Sigmoid colon (tissue), 7 donors: ENCODE results near the gene DEGS2. TPM values are rescaled to one million over a fixed set of nuclear protein-coding genes. Genes with fewer than 3 reads are reported as not detected.

Experiments
- DNase-seq: peaks from one replicate; pipeline ENCODE4 v3.0.0-alpha.2; 2019
- H3K27ac ChIP-seq, 4 donors: fragments of 200-600 bp; sonication (generic); one replicate each; pipeline ENCODE4 v1.5.1; 2016 to 2019; ENCODE audit warnings: mild to moderate bottlenecking in 1 of 4
- H3K27me3 ChIP-seq, 3 donors: fragments of 200-600 bp; sonication (generic); one replicate each; pipeline ENCODE4 v1.5.1; 2019; ENCODE audit warnings: mild to moderate bottlenecking in 1 of 3
- H3K36me3 ChIP-seq, 4 donors: fragments of 200-600 bp; sonication (generic); one replicate each; pipeline ENCODE4 v1.5.1; 2016 to 2019
- H3K4me1 ChIP-seq, 4 donors: fragments of 200-600 bp; sonication (generic); one replicate each; pipeline ENCODE4 v1.5.1; 2017 to 2019
- H3K4me3 ChIP-seq, 4 donors: fragments of 200-600 bp; sonication (generic); one replicate each; pipeline ENCODE4 v1.5.1; 2017 to 2019; ENCODE audit warnings: mild to moderate bottlenecking in 2 of 4, moderate library complexity in 1 of 4
- H3K9me3 ChIP-seq, 4 donors: fragments of 200-600 bp in 3 of 4; sonication (generic) in 3 of 4; one replicate each; pipeline versions ENCODE4 v1.5.1 to v1.6.1; 2013 to 2019
- EP300 ChIP-seq, 4 donors: sonication (generic); formaldehyde crosslinking; IDR thresholded peaks; one replicate each; pipeline ENCODE4 v1.6.1; 2017; ENCODE audit warnings: antibody characterized with exemption in 4 of 4
- POLR2A ChIP-seq, 2 donors: fragments of 450-650 bp; IDR thresholded peaks; one replicate each; pipeline ENCODE4 v1.6.1; 2016; ENCODE audit warnings: antibody characterized with exemption in 2 of 2, mild to moderate bottlenecking in 2 of 2, moderate library complexity in 2 of 2
- POLR2AphosphoS5 ChIP-seq, 4 donors: sonication (generic); formaldehyde crosslinking; IDR thresholded peaks; one replicate each; pipeline ENCODE4 v1.6.1; 2017; ENCODE audit warnings: antibody characterized with exemption in 4 of 4
- WGBS, 2 donors: extraction: QIAGEN DNeasy Blood & Tissue Kit; methylation state at CpG; one replicate each; pipeline ENCODE4 v1.1.7; 2013; 5-methylcytosine and 5-hydroxymethylcytosine counted together
- intact Hi-C: fragments of 100-400 bp; cut with DNase I; formaldehyde crosslinking; loops from one replicate; pipeline ENCODE4 v1.15.1; 2023
- polyA plus RNA-seq, 3 donors: library from polyadenylated mRNA; stranded (reverse); fragments of 200-250 nt; gene quantifications; one replicate each; pipeline ENCODE4 v1.2.3, GENCODE V29; 2013
- total RNA-seq, 4 donors: library from RNA; depleted of rRNA; stranded (reverse); fragments of >200 nt; gene quantifications; one replicate each; pipeline ENCODE4 v1.1.0, GENCODE V29; 2016
- TF ChIP-seq, protein P1 (sequence below), 4 experiments: fragments of 450-650 bp in 3 of 4; fragments of 200-600 bp in 1 of 4; IDR thresholded peaks; one replicate each; pipeline ENCODE4 v1.5.1; 2016 to 2019; ENCODE audit warnings: antibody characterized with exemption in 4 of 4, mild to moderate bottlenecking in 3 of 4, moderate library complexity in 2 of 4
- donor health status: healthy with polysubstance abuse.
- donor health status: Bipolar disorder and iron deficiency.
- donor health status: healthy.

The DEGS2 gene
- total and polyA plus RNA-seq, 7 donors, result under 0.01 to 11.9 (median 0.54) TPM

DNA sequence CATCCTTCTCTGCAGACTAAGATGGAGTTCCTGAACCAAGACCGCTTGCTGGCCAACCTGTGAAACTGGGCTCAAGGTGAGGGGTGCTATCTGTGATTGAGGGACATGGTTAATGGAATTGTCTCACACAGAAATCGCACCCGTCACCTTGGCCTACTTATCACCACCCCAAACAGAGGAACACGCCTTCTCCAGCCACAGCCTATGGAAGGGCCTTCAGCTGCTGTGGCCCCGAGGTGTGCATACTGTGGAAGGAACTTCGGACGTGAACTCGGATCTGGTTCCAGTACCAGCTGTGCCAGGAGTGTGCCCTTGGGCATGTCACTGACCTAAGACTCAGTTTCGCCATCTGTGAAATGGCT is 49.9 kb downstream of the DEGS2 start:
- H3K36me3 ChIP-seq, result no peaks in the 10 kb centered on the region
- 94% methylated on average over 9 of the region's 9 CpGs for WGBS, 2 donors
- no peaks in the 10 kb centered on the region for H3K27me3 ChIP-seq
- no peaks in the 10 kb centered on the region for H3K9me3 ChIP-seq
- peaks cover 0 to 55% (median 39%) of the 10 kb centered on the region in 4 donors for H3K4me1 ChIP-seq
- H3K27ac ChIP-seq, result no peak overlapping the region
- H3K4me3 ChIP-seq, result no peak overlapping the region
- intact Hi-C loops, result loop anchor here (5.0 kb wide), 2 partner anchors 52 to 83 kb away; no protein-coding TSS in a partner anchor
- TF ChIP-seq POLR2AphosphoS5 (IDR thresholded peaks at IDR 0.05) (no peak), EP300 (IDR thresholded peaks at IDR 0.05) (no peak), POLR2A (IDR thresholded peaks at IDR 0.05) (no peak)
- TF ChIP-seq, protein P1, sequence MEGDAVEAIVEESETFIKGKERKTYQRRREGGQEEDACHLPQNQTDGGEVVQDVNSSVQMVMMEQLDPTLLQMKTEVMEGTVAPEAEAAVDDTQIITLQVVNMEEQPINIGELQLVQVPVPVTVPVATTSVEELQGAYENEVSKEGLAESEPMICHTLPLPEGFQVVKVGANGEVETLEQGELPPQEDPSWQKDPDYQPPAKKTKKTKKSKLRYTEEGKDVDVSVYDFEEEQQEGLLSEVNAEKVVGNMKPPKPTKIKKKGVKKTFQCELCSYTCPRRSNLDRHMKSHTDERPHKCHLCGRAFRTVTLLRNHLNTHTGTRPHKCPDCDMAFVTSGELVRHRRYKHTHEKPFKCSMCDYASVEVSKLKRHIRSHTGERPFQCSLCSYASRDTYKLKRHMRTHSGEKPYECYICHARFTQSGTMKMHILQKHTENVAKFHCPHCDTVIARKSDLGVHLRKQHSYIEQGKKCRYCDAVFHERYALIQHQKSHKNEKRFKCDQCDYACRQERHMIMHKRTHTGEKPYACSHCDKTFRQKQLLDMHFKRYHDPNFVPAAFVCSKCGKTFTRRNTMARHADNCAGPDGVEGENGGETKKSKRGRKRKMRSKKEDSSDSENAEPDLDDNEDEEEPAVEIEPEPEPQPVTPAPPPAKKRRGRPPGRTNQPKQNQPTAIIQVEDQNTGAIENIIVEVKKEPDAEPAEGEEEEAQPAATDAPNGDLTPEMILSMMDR (IDR thresholded peaks at IDR 0.05), result no peak
- DNase-seq, result peak; percentile 56

DNA sequence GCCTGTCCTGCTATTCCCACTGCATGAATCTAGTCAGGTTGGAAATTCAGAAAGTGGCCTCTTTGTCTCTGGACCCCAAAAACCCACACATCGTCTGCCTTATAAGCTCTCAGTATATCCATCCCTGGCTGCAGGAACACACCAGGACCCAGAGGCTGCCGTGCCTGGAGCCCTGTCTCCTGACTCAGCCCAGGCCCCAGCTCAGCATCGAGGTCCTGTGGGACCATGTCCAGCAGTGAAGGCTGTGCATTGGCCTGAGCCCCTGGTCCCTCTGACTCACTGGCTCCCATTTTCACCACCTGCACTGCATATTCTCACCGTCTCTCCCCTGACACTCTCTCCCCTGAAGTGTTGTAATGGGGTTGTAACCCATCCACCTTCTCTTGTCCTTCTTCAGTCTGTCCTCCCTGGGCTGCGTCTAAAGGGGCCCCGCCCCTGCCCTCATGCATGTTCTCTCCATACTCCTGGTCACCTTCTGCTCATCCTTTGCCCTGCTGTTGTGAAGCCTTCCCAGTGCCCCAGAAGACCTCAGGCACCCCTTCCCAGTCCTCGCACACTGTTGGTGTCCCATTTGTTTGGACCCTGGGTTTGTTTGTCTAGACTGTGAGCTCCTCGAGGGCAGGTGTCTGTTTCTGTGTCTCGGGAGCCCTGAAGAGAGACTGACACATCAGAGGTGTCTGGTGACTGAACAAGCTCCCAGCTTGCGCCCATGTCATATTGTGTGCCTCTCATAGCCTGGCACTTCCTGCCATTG is 50.4 kb downstream of the DEGS2 start:
- H3K4me3 ChIP-seq, result no peak overlapping the region
- peaks cover 0 to 59% (median 44%) of the 10 kb centered on the region in 4 donors for H3K4me1 ChIP-seq
- H3K27ac ChIP-seq, result no peak overlapping the region
- no peak for TF ChIP-seq POLR2AphosphoS5 (IDR thresholded peaks at IDR 0.05)
- TF ChIP-seq, protein P1 (IDR thresholded peaks at IDR 0.05), result no peak
- no peak for TF ChIP-seq POLR2A (IDR thresholded peaks at IDR 0.05)
- TF ChIP-seq EP300 (IDR thresholded peaks at IDR 0.05), result no peak
- H3K27me3 ChIP-seq, result no peaks in the 10 kb centered on the region
- peak; percentile 62 for DNase-seq
- WGBS, 2 donors, result 81 to 88% methylated on average over 10 of the region's 10 CpGs
- intact Hi-C loops, result loop anchor here (1.0 to 5.0 kb wide), 3 partner anchors 52 to 127 kb away; no protein-coding TSS in a partner anchor
- H3K36me3 ChIP-seq, result no peaks in the 10 kb centered on the region
- no peaks in the 10 kb centered on the region for H3K9me3 ChIP-seq

DNA sequence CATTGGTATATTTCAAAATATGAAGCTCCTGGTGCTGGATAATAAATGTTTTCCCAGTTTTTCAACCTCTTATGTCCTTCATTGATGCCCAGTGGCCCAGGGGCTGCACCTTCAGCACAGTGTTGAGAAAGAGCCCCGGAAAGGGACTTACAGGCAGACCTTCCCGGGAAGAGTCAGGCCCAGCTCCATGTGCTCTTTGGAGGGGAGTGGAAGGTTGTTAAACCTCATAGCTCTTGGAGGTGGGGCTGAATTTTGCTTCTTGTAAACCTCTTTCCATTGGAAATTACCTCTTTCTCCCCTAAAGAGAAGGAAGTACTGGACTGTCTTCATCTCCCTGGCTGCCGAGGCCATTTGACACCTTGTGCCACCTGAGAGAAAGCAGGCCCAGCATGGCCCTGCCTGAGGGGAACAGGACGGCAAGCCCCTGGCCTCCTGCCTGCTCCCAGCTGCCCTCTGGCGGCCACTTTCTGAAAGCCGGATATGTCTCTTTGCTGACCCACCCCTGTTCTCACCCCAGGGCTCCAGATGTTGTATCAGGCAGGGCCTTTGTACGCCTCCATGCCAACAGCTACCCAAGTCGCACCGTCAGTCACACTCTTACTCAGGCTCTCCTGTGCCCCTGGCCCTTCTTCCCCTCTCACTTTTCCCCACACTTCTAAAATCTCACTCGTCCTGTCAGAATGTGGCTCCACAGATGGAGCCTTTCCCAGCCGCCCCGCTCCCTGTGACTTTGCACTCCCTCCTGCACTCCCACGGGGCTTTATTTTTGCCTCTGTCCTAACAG is 51.2 kb downstream of the DEGS2 start:
- WGBS, 2 donors, result 30 to 37% methylated on average over 13 of the region's 13 CpGs
- DNase-seq, result peak; percentile 88
- no peaks in the 10 kb centered on the region for H3K9me3 ChIP-seq
- no peak overlapping the region for H3K27ac ChIP-seq
- no peaks in the 10 kb centered on the region for H3K36me3 ChIP-seq
- H3K27me3 ChIP-seq, result no peaks in the 10 kb centered on the region
- H3K4me1 ChIP-seq, result peaks cover 0 to 67% (median 52%) of the 10 kb centered on the region in 4 donors
- peak in 2 of 4 donors; percentile 48 to 50 for TF ChIP-seq POLR2AphosphoS5 (IDR thresholded peaks at IDR 0.05)
- TF ChIP-seq EP300 (IDR thresholded peaks at IDR 0.05), result no peak
- TF ChIP-seq, protein P1 (IDR thresholded peaks at IDR 0.05), result peak; percentile 79 to 91 (median 84)
- TF ChIP-seq POLR2A (IDR thresholded peaks at IDR 0.05), result no peak
- H3K4me3 ChIP-seq, result no peak overlapping the region
- intact Hi-C loops, result loop anchor here (1.0 to 5.0 kb wide), 3 partner anchors 51 to 126 kb away; no protein-coding TSS in a partner anchor

DNA sequence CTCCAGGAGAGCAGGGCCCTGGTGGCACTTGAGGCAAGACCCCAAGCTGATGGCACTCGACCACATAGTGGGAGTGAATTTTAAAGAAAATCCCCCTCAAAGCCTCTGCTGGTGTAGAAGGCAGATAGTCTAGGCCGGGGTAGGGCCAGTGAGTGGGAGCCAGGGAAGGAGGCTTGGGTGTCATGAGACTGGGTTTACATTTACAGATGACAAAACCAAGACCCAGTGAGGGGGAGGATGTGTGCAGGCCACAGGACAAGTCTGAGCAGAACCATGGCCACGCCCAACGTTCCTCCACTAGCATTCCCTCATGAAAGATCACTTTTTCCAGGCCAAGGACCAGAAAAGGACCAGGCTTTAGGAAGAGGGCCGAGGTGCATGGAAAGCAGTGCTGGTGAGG is 52.2 kb downstream of the DEGS2 start:
- intact Hi-C loops, result loop anchor here (5.0 kb wide), 2 partner anchors 50 to 85 kb away; no protein-coding TSS in a partner anchor
- Histone ChIP-seq H3K4me1 (peaks cover 0 to 68% (median 58%) of the 10 kb centered on the region in 4 donors), H3K4me3 (no peak overlapping the region), H3K36me3 (no peaks in the 10 kb centered on the region), H3K27ac (no peak overlapping the region), H3K27me3 (no peaks in the 10 kb centered on the region), H3K9me3 (no peaks in the 10 kb centered on the region)
- 82 to 88% methylated on average over 5 of the region's 5 CpGs for WGBS, 2 donors
- no peak for TF ChIP-seq EP300 (IDR thresholded peaks at IDR 0.05)
- TF ChIP-seq, protein P1 (IDR thresholded peaks at IDR 0.05), result no peak
- no peak for TF ChIP-seq POLR2A (IDR thresholded peaks at IDR 0.05)
- no peak for TF ChIP-seq POLR2AphosphoS5 (IDR thresholded peaks at IDR 0.05)
- peak; percentile 47 for DNase-seq
